Daoy (cell line): ENCODE data around the gene MCRS1. TPM values are rescaled to one million over a fixed set of nuclear protein-coding genes. Genes with fewer than 3 reads are reported as not detected.
"Not testable (repeated sequence)": the region's sequence is repeated elsewhere in the genome, so short reads cannot be mapped to it uniquely, and the experiment has no call there.

ENCODE experiments used
- DNase-seq: peaks from one replicate; pipeline ENCODE4 v3.0.0-alpha.2; 2015; ENCODE audit warnings: low read depth
- total RNA-seq: library from RNA; depleted of rRNA; stranded (reverse); fragments of >200 nt; shearing (Covaris generic); gene quantifications from 2 replicates; pipeline ENCODE4 v1.2.3, GENCODE V29; 2014

The MCRS1 gene
- total RNA-seq, 1 experiment from 2014 or later, result 92.9 TPM

DNA sequence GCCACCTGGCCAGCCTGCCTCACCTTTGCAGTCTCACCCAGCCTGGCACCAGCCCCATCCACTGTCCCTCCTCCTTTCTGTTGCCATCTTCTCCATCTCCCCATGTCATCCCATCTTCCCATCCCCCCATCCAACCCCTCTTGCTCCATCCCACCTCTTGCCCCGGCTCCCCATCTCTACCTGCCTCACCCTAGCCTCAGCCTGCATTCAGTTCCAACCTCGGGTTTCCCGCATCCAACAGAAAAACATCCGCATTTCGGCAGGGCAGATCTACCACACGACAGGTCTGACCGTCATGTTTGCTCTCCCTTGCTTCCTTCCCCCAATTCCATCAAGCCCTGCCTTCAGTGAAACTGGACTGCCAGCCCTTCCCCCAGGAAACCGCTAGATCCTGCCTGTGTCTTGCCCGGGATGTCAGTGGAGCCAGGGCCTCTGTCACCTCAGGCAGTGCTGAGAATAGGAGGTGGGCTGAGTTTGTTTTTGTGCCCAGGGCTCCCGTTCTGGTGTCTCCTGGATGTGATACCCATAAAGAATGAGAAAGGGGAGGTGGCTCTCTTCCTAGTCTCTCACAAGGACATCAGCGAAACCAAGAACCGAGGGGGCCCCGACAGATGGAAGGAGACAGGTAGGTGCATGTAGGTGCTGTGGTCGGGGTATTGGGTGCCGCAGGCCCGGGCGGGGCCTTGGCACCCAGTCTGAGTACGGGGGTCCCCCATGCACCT is 26.6 kb downstream of the MCRS1 start:
- no peak for DNase-seq

DNA sequence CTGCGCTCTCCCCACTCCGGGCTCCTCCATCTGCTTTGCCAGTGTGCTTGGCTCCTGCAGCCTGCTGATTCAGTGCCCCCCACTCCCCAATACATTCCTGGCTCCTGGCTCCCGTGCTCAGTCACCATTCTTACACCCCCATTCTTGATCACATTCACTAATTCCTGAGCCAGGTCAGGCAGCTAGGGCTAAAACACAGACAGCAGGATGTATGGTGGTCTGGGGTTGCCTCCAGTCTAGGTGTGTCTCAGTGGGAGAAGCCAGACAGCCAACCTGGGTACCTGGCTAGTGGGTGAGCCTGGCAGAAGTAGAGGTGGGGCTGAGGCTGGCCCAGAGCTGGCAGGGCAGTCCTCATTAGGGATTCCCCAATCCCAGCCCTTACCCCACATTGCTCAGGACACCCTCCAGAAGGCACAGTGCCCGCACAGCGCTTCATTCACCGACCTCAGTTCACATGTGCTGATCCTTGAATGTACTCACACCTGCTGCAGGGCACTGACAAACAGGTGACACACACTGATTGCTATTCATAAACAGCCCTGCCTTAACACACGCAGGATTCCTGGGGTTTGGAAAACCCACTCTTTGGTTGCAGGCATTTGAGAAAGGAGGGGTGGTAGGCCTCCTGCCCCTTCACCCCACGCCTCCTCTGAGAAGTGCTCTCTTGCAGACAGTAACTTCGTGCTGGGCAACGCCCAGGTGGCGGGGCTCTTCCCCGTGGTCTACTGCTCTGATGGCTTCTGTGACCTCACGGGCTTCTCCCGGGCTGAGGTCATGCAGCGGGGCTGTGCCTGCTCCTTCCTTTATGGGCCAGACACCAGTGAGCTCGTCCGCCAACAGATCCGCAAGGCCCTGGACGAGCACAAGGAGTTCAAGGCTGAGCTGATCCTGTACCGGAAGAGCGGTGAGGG is 27.5 kb downstream of the MCRS1 start:
- no peak for DNase-seq

DNA sequence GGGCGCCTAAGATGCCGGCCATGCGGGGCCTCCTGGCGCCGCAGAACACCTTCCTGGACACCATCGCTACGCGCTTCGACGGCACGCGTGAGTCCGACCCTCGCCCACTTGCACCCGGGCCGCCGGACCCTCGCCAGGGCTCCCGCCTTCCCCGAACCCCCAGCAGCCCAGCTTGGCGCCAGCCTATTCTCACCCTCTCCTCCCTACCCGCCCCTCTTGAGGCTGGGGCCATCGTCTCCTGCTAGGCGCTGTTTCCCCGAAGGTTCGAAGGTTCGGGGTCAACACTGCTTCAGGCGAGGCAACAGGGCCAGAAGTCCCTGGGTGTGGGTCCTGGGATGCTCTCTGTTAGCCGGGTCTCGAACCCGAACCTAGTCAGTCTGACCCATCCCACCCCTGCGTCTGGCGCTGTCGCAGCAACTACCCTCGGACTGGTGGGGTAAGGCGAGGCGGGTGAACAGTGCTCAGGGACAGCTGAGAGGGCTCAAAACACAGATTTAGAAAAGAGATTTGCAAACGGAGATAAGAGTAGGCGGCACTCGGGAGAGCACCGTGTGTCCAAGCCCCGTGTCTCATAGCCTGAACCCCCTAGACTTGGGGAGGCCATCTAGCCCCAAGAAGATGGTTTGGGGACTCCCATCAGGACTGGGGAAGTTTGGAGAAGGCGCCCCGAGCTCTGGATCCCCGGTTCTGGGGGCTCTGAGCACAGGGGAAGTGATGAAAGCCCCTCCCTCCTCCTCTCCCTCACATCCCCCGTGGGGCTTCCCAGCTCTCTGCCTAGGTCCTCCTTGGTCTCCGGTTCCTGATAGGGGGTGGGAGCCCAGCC is 28.3 kb downstream of the MCRS1 start:
- DNase-seq, result no peak

DNA sequence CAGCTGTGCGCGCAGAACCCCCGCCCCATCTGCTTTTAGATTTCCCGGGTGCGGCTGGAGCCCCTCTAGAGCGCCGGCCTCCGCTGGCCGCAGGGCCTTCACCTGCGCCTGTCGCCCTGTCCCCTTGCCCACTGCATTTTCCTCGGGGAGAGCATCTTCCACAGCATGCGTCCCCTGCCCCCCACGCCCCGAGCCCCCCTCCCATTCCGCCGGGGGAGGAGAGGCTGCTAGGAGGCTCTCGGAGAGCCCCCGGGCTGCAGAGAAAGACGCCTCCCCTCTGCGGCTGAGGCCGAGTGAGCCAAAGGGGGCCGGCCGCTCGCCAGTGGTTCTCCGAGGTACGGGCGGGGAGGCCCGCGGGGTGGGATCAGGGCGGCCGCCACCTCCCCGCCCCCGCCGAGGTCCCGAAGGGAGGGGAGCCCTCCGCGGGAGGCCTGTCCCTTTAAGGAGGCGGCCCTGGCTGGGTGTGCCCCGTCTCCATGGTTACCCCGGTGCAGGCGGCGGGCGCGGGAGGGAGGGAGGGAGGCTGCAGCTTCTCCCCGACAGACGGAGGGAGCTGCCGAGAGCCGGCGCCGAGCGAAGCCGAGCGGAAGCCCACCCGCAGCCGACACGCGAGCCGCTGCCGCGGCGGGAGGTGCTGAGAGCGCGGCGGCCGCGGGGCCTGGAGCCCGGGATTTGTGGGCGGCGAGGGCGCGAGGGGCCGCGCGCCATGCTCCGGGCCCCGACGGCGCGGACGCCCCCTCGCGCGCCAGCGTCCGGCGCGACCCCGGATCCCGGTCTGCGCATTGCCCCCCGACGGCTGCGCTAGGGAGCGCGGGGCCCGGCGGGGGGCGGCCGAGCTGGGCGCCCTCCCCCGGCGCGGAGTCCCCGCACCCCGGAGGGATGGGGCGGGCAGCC is 29.2 kb downstream of the MCRS1 start, which contains the start of gene KCNH3:
KCNH3 (plus strand) TSS at position 521 of the 894 bp plus-strand sequence. CDS start 387 bp downstream, outside the sequence.
- peak; percentile 81 for DNase-seq

DNA sequence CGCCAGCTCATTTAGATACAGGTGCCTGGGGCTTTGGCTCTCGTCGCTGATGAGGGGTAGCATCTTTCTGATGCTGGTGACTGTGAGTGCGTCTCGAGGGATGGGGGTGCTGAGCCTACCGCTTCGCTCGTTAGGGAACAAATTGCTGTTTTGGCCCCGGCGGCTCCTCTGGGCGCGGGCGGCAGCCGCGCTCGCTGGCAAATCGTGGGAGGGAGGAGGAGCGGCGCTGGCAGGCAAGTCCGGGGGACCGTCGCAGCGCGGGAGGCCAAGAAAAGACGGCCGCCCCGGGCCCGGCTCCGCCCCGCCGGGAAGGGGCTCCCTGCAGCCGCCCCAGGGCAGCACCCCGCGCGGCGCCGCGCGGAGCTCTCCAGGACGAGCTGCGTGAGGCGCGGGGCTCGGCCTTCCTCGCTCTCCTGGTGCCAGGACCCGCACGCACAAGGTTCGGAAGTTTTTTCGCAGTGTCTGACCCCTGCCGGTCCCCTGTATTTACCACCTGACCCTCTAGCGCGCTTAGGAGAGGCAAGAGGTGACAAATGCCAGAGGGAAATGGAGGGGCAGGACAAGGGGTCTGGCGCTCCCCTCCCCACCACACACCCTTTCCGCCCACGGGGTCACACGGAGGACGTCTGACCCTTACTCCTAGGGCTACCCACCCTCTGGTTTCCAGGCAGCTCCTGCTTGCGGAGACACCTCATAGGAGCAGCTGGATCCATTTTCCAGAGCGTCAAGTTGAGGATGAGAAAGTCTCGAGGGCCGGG is 30.0 kb downstream of the MCRS1 start:
- no peak for DNase-seq

DNA sequence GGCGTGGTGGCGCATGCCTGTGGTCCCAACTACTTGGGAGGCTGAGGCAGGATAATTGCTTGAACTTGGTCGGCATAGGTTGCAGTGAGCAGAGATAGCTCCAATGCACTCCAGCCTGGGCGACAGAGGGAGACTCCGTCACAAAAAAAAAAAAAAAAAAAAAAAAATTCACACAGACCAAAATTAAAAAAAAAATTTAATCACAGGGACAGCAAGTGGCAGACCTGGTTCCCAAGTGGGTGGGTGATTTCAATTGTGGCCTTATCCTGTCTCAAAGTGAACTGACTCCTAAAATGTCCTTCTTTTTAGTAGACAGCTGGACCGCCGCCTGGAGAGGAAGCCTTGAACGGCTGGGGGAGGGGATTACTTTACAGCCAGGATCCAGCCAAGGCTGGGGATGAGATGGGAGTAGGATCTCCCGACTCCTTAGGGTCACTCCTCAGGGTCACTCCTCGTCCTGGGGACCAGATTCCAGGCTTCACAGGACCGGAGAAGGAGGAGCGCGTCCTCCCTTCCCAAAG is 30.7 kb downstream of the MCRS1 start:
- DNase-seq, result no peak

DNA sequence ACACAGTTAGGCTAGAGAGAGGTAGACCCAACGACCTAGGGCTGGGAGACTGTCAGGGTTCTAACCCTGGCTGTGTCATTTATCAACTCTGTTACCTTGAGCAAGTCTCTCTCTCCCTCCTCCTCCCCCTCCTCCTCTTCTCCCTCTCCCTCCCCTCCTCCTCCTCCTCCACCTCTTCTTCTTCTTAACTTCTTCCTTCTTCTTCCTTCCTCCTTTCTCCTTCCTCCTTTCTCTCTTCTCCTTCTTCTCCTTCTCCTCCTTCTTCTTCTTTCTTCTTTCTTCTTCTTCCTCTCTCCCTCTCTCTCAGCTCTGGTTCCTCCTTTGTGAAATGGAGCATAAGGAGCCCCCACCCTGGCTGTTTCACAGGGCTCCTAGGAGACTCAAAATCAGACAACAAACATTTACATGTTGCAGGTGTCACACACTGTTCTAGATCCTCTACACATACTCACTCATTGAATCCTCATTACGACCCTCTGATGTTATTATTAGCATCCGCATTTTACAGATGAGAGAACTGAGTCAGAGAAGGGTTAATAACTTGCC is 31.3 kb downstream of the MCRS1 start:
- DNase-seq, result no peak

DNA sequence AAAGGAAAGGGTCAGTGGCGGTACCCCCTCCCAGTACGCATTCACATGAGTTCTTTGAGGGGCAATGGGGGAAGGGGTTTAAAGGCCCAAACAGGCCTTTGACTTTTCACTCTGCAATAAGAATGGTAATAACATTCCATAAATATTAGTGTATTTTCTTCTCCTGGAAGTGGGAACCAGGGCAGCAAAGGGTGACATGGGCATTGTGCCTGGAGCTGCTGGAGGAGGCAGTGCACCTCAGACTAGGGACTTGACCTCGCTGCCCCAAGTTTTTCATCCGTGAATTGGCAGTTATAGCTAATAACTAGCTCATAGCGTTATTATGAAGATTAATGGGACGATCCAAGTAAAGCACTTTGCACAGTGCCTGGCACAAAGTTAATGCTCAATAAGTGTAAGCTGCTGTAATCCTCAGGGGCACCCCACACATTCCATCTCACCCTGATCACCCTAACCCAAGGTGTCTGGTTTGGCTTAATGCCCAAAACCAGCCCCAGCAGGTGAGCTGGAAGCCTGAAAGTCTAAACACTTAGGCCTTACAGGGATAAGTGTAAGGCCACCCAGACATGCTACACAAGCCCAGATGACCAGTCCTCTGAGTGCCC is 31.9 kb downstream of the MCRS1 start:
- DNase-seq, result no peak

DNA sequence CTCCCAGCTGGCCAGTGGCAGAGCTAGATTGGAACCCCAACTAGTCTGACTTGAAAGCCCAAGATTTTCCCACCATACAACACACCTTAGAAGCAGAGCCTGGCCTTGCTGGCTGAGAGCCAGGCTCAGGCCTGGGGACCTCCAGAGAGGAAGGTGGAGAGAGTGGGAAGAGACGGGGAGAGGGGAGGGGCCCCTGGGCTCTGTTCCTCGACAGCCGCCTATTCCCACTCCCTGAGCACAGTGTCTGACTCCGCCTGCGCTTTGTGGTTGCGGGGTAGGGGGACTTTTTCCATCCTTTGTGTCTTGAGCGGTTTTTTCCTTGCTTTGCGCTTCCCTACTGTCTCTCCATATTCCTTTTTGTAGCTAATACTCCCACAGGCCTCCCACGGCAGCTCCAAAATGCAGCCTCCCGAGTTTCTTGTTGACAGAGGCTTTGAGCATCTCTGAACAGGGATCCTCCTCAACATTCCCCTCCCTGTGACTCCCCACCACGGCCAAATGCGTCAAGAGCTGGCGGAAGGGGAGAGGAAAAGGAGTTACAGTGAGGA is 33.1 kb downstream of the MCRS1 start:
- DNase-seq, result no peak

DNA sequence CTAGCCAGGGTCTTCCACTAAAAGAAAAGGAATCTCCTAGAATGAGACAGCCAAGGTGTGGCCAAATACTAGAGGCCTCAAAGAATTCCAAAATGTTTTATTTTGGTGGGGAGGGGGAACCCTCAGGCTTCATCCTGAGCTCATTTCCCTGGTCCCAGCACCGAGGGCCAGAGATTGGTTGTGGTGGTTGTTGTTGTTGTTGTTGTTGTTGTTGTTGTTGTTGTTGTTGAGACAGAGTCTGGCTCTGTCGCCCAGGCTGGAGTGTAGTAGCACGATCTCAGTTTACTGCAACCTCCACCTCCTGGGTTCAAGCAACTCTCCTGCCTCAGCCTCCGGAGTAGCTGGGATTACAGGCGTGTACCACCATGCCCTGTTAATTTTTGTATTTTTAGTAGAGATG is 33.8 kb downstream of the MCRS1 start:
- DNase-seq, result not testable (repeated sequence)

DNA sequence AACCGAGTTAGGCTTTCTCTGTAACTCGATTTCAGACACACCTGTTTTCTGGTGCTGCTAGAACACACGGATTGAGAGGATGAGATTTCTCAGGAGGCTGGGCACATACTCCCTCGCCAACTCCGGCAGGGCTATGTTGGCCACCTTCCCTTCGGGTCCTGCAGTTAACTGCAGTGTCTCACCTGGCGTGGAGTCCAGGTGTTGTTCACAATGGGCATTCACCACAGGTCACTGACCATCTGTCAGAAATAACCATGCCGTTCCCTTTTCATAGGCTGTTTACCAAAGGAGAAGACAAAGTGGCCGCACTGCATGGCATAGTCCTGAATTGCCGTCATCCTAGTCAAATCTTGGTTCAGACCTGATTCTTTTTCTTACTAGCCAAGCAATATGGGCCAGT is 34.6 kb downstream of the MCRS1 start:
- DNase-seq, result no peak

DNA sequence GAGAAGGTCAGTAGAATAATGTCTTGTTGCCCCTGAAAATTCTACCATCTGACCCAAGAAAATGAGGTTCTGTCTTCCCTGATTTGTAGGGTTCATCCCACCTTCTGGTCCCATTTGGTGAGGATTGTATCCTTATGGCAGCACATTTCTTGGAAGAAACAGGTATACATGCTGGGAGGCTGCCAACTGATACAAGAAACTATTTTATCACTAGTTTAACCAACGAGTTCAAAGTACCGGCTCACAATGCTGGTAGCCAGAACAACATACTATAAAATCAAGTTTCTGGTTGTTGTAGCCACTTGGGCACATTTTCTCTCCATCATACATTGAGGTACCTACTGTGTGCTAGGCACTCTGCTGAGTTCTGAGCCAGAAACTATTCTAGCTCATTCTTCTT is 36.2 kb downstream of the MCRS1 start:
- DNase-seq, result no peak

DNA sequence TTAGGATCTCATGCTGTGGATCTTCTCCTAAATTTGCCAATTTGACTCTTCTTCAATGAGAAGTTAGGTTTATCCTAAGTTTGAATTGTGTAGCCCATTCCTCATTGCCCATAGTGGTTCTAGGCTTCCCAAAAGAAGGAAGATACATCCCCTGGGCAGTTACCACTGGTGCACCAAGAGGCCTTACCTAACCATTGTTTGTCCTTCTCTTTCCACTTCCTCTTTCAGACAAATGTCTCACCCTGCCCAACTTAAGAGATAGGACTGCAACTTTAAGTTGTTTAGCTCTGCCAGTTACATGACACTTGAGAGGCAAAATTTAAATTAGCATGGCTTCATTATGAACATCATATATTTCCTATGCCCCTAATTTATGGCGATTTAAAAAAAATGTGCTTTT is 38.5 kb downstream of the MCRS1 start:
- no peak for DNase-seq

DNA sequence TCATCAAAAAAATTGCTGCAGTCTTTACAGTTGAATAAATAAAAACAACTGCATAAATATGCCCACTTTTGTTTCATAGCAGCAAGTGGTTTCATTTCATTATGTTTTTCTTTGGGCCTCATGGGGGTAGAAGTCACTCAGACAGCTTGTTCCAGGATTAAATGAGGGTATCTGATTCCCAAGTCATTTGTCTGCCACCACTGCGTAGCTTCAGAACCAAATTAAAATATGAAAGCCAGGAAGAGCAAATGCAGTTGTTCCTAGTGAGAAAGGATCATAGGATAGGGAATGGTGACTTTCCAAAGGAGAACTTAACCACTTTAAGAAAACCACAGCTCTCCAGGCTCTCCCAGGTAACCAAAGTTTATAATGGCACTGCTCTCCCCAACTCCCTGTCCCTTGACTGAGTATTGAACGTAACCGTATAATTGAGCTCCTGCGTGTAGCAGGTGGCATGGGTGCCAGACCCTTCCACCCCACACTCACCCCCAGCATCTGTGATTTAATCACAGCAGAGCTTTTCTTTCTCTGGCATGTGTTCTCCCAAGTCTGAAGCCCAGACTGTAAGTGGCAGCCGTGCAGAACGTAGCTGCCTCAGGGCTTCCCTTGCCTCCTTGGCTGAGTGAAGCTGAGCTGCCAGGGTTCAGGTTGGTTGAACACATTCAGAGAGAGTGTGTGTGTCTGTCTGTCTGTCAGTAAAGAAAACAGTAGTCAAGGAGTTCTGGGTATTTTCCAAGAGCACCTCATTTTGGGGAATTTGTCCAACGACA is 40.4 kb downstream of the MCRS1 start:
- no peak for DNase-seq

DNA sequence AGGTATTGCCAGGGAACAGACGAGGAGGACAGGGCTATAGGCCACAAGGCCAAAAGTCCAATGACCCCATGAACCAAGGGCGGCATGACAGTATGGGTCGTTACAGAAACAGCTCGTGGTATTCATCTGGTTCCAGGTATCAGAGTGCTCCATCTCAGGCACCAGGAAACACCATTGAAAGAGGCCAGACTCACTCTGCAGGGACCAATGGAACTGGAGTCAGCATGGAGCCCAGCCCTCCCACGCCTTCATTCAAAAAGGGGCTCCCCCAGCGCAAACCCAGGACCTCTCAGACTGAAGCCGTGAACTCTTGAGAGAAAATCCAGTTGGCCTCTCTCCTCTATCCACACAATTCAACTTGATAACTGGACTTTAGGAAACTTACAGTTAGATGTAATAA is 42.0 kb downstream of the MCRS1 start:
- no peak for DNase-seq

DNA sequence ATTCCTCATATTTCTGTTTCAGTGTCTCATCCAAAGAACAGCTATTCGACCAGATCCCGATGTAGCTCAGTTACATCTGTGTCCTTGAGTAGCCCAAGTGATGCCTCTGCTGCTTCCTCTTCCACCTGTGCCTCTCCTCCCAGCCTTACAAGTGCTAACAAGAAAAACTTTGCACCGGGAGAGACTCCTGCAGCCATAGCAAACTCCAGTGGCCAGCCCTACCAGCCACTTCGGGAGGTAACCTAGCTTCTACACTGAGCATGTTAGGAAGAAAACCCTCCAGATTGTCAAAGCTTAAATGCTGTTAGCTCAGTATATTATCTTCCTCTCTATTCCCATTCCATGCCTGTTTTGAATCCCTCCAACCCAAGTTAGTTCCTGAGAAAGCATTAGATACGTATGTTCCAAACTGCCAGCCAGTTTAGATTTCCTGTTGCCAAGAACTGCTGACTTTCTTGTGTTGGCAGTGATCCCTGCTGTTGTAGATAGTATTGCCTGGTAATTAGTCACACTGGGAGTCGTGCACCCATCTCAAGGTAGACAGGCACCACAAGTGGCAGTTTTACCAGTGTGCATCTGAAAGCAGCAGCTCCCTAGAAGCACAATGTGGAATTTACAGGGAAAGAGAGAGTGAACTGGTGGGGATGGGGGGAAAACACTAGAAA is 43.1 kb downstream of the MCRS1 start:
- no peak for DNase-seq

DNA sequence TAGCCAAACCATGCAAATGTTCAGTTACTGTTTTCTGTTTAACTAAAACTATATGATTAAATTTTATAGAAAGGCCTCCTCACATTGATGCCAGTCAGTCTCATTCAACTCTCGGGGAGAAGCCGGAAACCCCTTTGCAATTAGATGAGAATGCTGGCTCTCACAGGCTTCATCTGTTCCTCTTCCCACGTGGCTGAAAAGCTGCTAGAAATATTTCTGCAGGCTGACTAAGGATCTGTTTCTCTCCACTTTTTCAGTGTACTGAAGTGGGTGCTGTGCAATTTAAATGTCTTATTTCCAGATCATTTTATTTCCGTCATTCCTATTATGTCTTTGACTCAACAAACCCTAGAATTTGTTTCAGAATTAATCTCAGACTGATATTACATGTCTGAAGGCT is 46.6 kb downstream of the MCRS1 start:
- no peak for DNase-seq

DNA sequence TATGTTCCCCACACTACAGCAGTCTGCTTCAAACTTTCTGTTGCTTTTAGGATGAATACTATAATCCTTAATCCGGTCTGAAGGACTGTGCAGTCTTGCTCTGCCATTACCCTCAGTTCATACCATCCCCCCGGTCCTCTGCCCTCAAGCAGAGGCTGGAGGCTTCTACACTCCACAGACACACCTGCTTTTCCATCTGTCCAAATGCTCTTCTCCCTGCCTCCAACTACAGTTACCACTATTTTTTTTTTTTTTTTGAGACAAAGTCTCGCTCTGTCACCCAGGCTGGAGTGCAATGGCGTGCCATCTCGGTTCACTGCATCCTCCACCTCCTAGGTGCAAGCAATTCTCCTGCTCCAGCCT is 48.4 kb downstream of the MCRS1 start:
- DNase-seq, result no peak
